Caco-2 (cell line): ENCODE results near the gene SORCS2. TPM values are rescaled to one million over a fixed set of nuclear protein-coding genes. Genes with fewer than 3 reads are reported as not detected.

ENCODE experiments used
- BruUV-seq: library from RNA; stranded (reverse); fragments of 400-500 nt; replicated peaks from 2 replicates; lab custom pipeline; 2021; lab: Mats Ljungman, UMichigan
- CTCF ChIA-PET: fragments of 300-600 bp; sonication (Branson Sonifier 250); formaldehyde crosslinking; loops from one replicate; lab custom pipeline; 2022; ENCODE audit warnings: antibody characterized with exemption; lab: Charles Lee
- POLR2A ChIA-PET: fragments of 300-600 bp; sonication (Branson Sonifier 250); formaldehyde crosslinking; loops from one replicate; lab custom pipeline; 2022; ENCODE audit warnings: antibody characterized with exemption; lab: Charles Lee
- DNase-seq, 2 experiments: peaks; one replicate each; pipeline versions ENCODE4 v3.0.0 to v3.0.0-alpha.2; 2020 to 2022
- H3K27me3 ChIP-seq: replicated peaks from 2 replicates; pipeline ENCODE4 v1.6.0; 2011; ENCODE audit warnings: low read length; ENCODE audit not compliant: control insufficient read depth, insufficient read depth
- H3K36me3 ChIP-seq: 2 replicates; pipeline ENCODE4 v1.5.1; 2011; ENCODE audit warnings: low read length; ENCODE audit not compliant: control insufficient read depth, insufficient read depth
- H3K4me1 ChIP-seq: fragments of 250-450 bp; sonication (Bioruptor Pico); 2 replicates; pipeline ENCODE4 v1.5.1; 2020; ENCODE audit warnings: mild to moderate bottlenecking
- H3K4me3 ChIP-seq: 2 replicates; pipeline ENCODE4 v1.5.1; 2011; ENCODE audit warnings: low read depth, mild to moderate bottlenecking, control low read depth, low read length
- H3K9me3 ChIP-seq: fragments of 250-450 bp; sonication (Bioruptor Pico); 2 replicates; pipeline ENCODE4 v1.5.1; 2020; ENCODE audit warnings: mild to moderate bottlenecking, moderate library complexity
- H3K27ac Mint-ChIP-seq: one replicate; pipeline ENCODE4 v1.8.0; 2022; ENCODE audit warnings: mixed read lengths; ENCODE audit not compliant: unreplicated experiment
- H3K27me3 Mint-ChIP-seq: one replicate; pipeline ENCODE4 v1.8.0; 2022; ENCODE audit warnings: mixed read lengths; ENCODE audit not compliant: insufficient read depth, unreplicated experiment
- H3K36me3 Mint-ChIP-seq: one replicate; pipeline ENCODE4 v1.8.0; 2022; ENCODE audit warnings: mild to moderate bottlenecking, mixed read lengths; ENCODE audit not compliant: insufficient read depth, unreplicated experiment
- H3K4me1 Mint-ChIP-seq: one replicate; pipeline ENCODE4 v1.8.0; 2022; ENCODE audit warnings: low read depth, mixed read lengths; ENCODE audit not compliant: unreplicated experiment
- H3K4me3 Mint-ChIP-seq: one replicate; pipeline ENCODE4 v1.8.0; 2022; ENCODE audit warnings: mild to moderate bottlenecking, moderate library complexity, mixed read lengths; ENCODE audit not compliant: unreplicated experiment
- H3K9me3 Mint-ChIP-seq: one replicate; pipeline ENCODE4 v1.8.0; 2022; ENCODE audit warnings: mixed read lengths; ENCODE audit not compliant: unreplicated experiment
- intact Hi-C: fragments of 100-400 bp; cut with micrococcal nuclease; formaldehyde crosslinking; loops from one replicate; pipeline ENCODE4 v1.10.0; 2022; ENCODE audit not compliant: unreplicated experiment
- total RNA-seq: library from RNA; stranded (reverse); gene quantifications from 2 replicates; pipeline ENCODE4 v1.2.3, GENCODE V29; 2022
- TF ChIP-seq, protein P1 (sequence below), 2 experiments: fragments of 200-600 bp in 1 of 2; IDR thresholded peaks; 1 replicate in 1 of 2; 2 replicates in 1 of 2; pipeline versions ENCODE4 v1.5.1 to v1.8.0; 2011 to 2022; ENCODE audit warnings: antibody characterized with exemption in 1 of 2, control low read depth in 1 of 2, inconsistent platforms in 1 of 2, low read depth in 1 of 2, low read length in 1 of 2, mild to moderate bottlenecking in 1 of 2, moderate library complexity in 1 of 2; ENCODE audit not compliant: insufficient read depth in 1 of 2, severe bottlenecking in 1 of 2, unreplicated experiment in 1 of 2

SORCS2 gene
- total RNA-seq, 1 experiment from 2014 or later = 1.6 TPM

DNA sequence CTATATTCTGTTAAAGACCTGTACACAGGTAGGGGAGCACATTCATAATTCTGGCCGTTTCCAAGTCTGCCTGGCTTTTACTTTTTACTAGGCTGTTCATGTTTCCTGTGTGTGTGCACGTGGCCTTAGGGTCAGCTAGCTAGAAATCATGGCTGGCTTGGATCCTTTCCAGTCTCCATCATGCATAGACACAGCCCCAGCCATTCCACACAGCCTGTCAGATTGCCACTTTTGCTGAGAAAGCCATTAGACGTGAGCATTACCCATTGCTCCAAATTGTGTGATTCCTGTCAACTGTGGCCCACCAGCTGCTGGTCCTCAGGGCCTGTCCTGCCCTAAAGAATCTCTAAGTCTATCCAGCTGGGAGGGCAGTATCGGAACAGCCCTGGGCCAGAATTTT lies 11.4 kb upstream of the SORCS2 start:
- peaks cover 5% of the 10 kb centered on the region; the same call in 1 of the 2 replicates for H3K9me3 ChIP-seq
- CTCF ChIA-PET = no interaction called here
- H3K27ac Mint-ChIP-seq = no peak overlapping the region
- H3K4me3 Mint-ChIP-seq = no peak overlapping the region
- no peaks in the 10 kb centered on the region for H3K27me3 ChIP-seq
- H3K4me1 ChIP-seq = no peaks in the 10 kb centered on the region
- peaks cover 4% of the 10 kb centered on the region for H3K27me3 Mint-ChIP-seq
- H3K36me3 ChIP-seq = no peaks in the 10 kb centered on the region
- BruUV-seq = no TSS peak
- H3K9me3 Mint-ChIP-seq = peaks cover 24% of the 10 kb centered on the region
- H3K4me1 Mint-ChIP-seq = no peaks in the 10 kb centered on the region
- TF ChIP-seq, protein P1, sequence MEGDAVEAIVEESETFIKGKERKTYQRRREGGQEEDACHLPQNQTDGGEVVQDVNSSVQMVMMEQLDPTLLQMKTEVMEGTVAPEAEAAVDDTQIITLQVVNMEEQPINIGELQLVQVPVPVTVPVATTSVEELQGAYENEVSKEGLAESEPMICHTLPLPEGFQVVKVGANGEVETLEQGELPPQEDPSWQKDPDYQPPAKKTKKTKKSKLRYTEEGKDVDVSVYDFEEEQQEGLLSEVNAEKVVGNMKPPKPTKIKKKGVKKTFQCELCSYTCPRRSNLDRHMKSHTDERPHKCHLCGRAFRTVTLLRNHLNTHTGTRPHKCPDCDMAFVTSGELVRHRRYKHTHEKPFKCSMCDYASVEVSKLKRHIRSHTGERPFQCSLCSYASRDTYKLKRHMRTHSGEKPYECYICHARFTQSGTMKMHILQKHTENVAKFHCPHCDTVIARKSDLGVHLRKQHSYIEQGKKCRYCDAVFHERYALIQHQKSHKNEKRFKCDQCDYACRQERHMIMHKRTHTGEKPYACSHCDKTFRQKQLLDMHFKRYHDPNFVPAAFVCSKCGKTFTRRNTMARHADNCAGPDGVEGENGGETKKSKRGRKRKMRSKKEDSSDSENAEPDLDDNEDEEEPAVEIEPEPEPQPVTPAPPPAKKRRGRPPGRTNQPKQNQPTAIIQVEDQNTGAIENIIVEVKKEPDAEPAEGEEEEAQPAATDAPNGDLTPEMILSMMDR (IDR thresholded peaks at IDR 0.05; ENCODE audit: insufficient read depth in 1 of 2, low read depth in 1 of 2, low read length in 1 of 2, severe bottlenecking in 1 of 2, unreplicated experiment in 1 of 2) = no peak
- no peak for DNase-seq
- POLR2A ChIA-PET = no interaction called here
- no peaks in the 10 kb centered on the region for H3K36me3 Mint-ChIP-seq
- intact Hi-C loops = no loop called here
- no peak overlapping the region for H3K4me3 ChIP-seq

GRCh38 chr4:7182616-7183015 lies 9.7 kb upstream of the SORCS2 start:
- BruUV-seq = no TSS peak
- Histone ChIP-seq H3K4me1 (no peaks in the 10 kb centered on the region), H3K4me3 (no peak overlapping the region), H3K9me3 (peaks cover 5% of the 10 kb centered on the region; the same call in 1 of the 2 replicates), H3K36me3 (no peaks in the 10 kb centered on the region), H3K27me3 (no peaks in the 10 kb centered on the region)
- intact Hi-C loops = no loop called here
- Mint-ChIP-seq H3K27ac (no peak overlapping the region), H3K27me3 (peaks cover 3% of the 10 kb centered on the region), H3K9me3 (peaks cover 20% of the 10 kb centered on the region), H3K36me3 (no peaks in the 10 kb centered on the region), H3K4me1 (no peaks in the 10 kb centered on the region), H3K4me3 (no peak overlapping the region)
- POLR2A ChIA-PET = no interaction called here
- CTCF ChIA-PET = interaction anchor here (0.6 kb wide), 1 partner anchor 30 kb away, joined by 8 read pairs; no protein-coding TSS in a partner anchor
- TF ChIP-seq, protein P1 (IDR thresholded peaks at IDR 0.05; ENCODE audit: insufficient read depth in 1 of 2, low read depth in 1 of 2, low read length in 1 of 2, severe bottlenecking in 1 of 2, unreplicated experiment in 1 of 2) = no peak
- DNase-seq = no peak

DNA sequence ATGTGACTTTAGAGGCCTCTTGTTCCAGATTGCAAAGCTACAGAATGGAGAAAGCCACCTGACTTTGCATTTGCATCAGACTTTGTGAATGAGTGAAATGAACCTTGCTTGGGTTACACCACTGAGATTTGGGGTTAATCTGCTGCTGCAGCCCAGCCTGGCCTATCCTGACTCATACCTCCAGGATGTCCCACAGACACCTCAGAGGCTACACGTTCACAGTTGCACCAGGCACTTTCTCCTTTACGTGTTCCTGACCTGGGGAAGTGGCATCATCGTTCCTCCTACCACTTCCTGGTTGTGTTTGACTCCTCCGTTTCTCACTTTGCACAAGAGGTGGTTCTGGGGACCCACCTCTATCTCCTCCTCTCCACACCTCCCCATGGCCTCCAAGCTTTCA lies 9.2 kb upstream of the SORCS2 start:
- intact Hi-C loops = no loop called here
- Mint-ChIP-seq H3K4me3 (no peak overlapping the region), H3K4me1 (no peaks in the 10 kb centered on the region), H3K27ac (no peak overlapping the region), H3K9me3 (peaks cover 15% of the 10 kb centered on the region), H3K27me3 (peaks cover 3% of the 10 kb centered on the region), H3K36me3 (no peaks in the 10 kb centered on the region)
- H3K4me1 ChIP-seq = no peaks in the 10 kb centered on the region
- no peak for DNase-seq
- no peak overlapping the region for H3K4me3 ChIP-seq
- ChIA-PET POLR2A (no interaction called here), CTCF (interaction anchor here (0.6 kb wide), 1 partner anchor 31 kb away, joined by 8 read pairs; no protein-coding TSS in a partner anchor)
- BruUV-seq = no TSS peak
- peaks cover 5% of the 10 kb centered on the region; the same call in 1 of the 2 replicates for H3K9me3 ChIP-seq
- TF ChIP-seq, protein P1 (IDR thresholded peaks at IDR 0.05; ENCODE audit: insufficient read depth in 1 of 2, low read depth in 1 of 2, low read length in 1 of 2, severe bottlenecking in 1 of 2, unreplicated experiment in 1 of 2) = no peak
- no peaks in the 10 kb centered on the region for H3K27me3 ChIP-seq
- H3K36me3 ChIP-seq = no peaks in the 10 kb centered on the region
